IPS-18c (cell line): Measurements from ENCODE around the gene TRMT11.

Experiments
- H3K4me3 ChIP-seq: 2 replicates; pipeline ENCODE4 v1.7.0; 2013; ENCODE audit warnings: low read depth, mild to moderate bottlenecking, low read length, moderate library complexity; ENCODE audit not compliant: insufficient read depth
- H3K9me3 ChIP-seq: one replicate; pipeline ENCODE4 v1.6.1; 2013; ENCODE audit warnings: mild to moderate bottlenecking, low read length, moderate library complexity; ENCODE audit not compliant: control insufficient read depth, insufficient read depth

Gene TRMT11

GRCh38 chr6:125983246-125983945 lies 2.9 kb upstream of the TRMT11 start:
- no peaks in the 10 kb centered on the region for H3K9me3 ChIP-seq

GRCh38 chr6:125984311-125984710 lies 2.0 kb upstream of the TRMT11 start:
- no peaks in the 10 kb centered on the region for H3K9me3 ChIP-seq
- H3K4me3 ChIP-seq: no peak overlapping the region

More at GRCh38 chr6:125983246-125983945, 2.9 kb upstream of the TRMT11 start:
- no peak overlapping the region for H3K4me3 ChIP-seq

GRCh38 chr6:125985522-125985921 lies 818 bp upstream of the TRMT11 start:
- no peaks in the 10 kb centered on the region for H3K9me3 ChIP-seq
- peak overlapping the region; percentile 92; the same call in 1 of the 2 replicates for H3K4me3 ChIP-seq

- Histone ChIP-seq H3K9me3 (no peaks in the 10 kb centered on the region), H3K4me3 (peak overlapping the region; percentile 92)
These were observed 400 bp upstream of the TRMT11 start for GRCh38 chr6:125985979-125986300.

GRCh38 chr6:125987026-125987617 lies 782 bp downstream of the TRMT11 start:
- Histone ChIP-seq H3K9me3 (no peaks in the 10 kb centered on the region), H3K4me3 (peak overlapping the region; percentile 92)

- H3K9me3 ChIP-seq: no peaks in the 10 kb centered on the region
- H3K4me3 ChIP-seq: no peak overlapping the region
These were observed 1.9 kb downstream of the TRMT11 start for GRCh38 chr6:125988280-125988679.

- Histone ChIP-seq H3K9me3 (no peaks in the 10 kb centered on the region), H3K4me3 (no peak overlapping the region)
These were observed 3.3 kb downstream of the TRMT11 start for GRCh38 chr6:125989631-125990030.

GRCh38 chr6:125991653-125992052 lies 5.3 kb downstream of the TRMT11 start:
- no peak overlapping the region for H3K4me3 ChIP-seq

GRCh38 chr6:125994670-125995488 lies 8.5 kb downstream of the TRMT11 start:
- Histone ChIP-seq H3K4me3 (no peak overlapping the region), H3K9me3 (no peaks in the 10 kb centered on the region)

More at GRCh38 chr6:125991653-125992052, 5.3 kb downstream of the TRMT11 start:
- H3K9me3 ChIP-seq: no peaks in the 10 kb centered on the region

- no peak overlapping the region for H3K4me3 ChIP-seq
- no peaks in the 10 kb centered on the region for H3K9me3 ChIP-seq
These were observed 9.7 kb downstream of the TRMT11 start for GRCh38 chr6:125995972-125996580.

- H3K4me3 ChIP-seq: no peak overlapping the region
- H3K9me3 ChIP-seq: no peaks in the 10 kb centered on the region
These were observed 16.7 kb downstream of the TRMT11 start for GRCh38 chr6:126002755-126003679.

GRCh38 chr6:126007800-126008199 lies 21.5 kb downstream of the TRMT11 start:
- no peaks in the 10 kb centered on the region for H3K9me3 ChIP-seq
- H3K4me3 ChIP-seq: no peak overlapping the region

- Histone ChIP-seq H3K4me3 (no peak overlapping the region), H3K9me3 (no peaks in the 10 kb centered on the region)
These were observed 23.7 kb downstream of the TRMT11 start for GRCh38 chr6:126010040-126010439.

GRCh38 chr6:126015863-126016262 lies 29.5 kb downstream of the TRMT11 start:
- Histone ChIP-seq H3K9me3 (no peaks in the 10 kb centered on the region), H3K4me3 (no peak overlapping the region)

GRCh38 chr6:126016591-126016990 lies 30.3 kb downstream of the TRMT11 start:
- Histone ChIP-seq H3K4me3 (no peak overlapping the region), H3K9me3 (no peaks in the 10 kb centered on the region)

- H3K4me3 ChIP-seq: no peak overlapping the region
- H3K9me3 ChIP-seq: no peaks in the 10 kb centered on the region
These were observed 31.3 kb downstream of the TRMT11 start for GRCh38 chr6:126017668-126018067.
